IMR-90 (cell line): ENCODE results near the gene MAB21L4. TPM values are rescaled to one million over a fixed set of nuclear protein-coding genes. Genes with fewer than 3 reads are reported as not detected.

Experiments used
- ATAC-seq: fragments of 200-7000 bp; cut with Tn5 transposase; 2 replicates; pipeline ENCODE4 v1.9.1; 2020; ENCODE audit warnings: low read depth, mild to moderate bottlenecking, moderate library complexity
- BruUV-seq: library from RNA; stranded (reverse); fragments of 400-500 nt; replicated peaks from 2 replicates; lab custom pipeline; 2021; lab: Mats Ljungman, UMichigan
- CTCF ChIA-PET: fragments of 300-600 bp; formaldehyde crosslinking; extraction: SDS; loops from one replicate; lab custom pipeline; 2021; ENCODE audit warnings: antibody characterized with exemption; lab: Yijun Ruan, JAX
- POLR2A ChIA-PET: fragments of 300-600 bp; sonication (Branson Sonifier 250); formaldehyde crosslinking; loops from one replicate; lab custom pipeline; 2022; ENCODE audit warnings: antibody characterized with exemption; ENCODE audit not compliant: unreplicated experiment; lab: Charles Lee
- DNase-seq: peaks from one replicate; pipeline ENCODE4 v3.0.0; 2013
- H2AFZ ChIP-seq: replicated peaks from 2 replicates; pipeline ENCODE3; 2013; ENCODE audit warnings: low read length, mild to moderate bottlenecking; ENCODE audit not compliant: poor library complexity
- H2AK5ac ChIP-seq: 2 replicates; pipeline ENCODE4 v1.6.1; 2013; ENCODE audit warnings: low read depth, low read length, inconsistent platforms
- H2AK9ac ChIP-seq: replicated peaks from 2 replicates; pipeline ENCODE3; 2013; ENCODE audit warnings: mild to moderate bottlenecking, low read depth, low read length, moderate library complexity; ENCODE audit not compliant: poor library complexity
- H2BK120ac ChIP-seq: 2 replicates; pipeline ENCODE4 v1.6.1; 2013; ENCODE audit warnings: low read depth, low read length, inconsistent platforms
- H2BK15ac ChIP-seq: 3 replicates; pipeline ENCODE4 v1.6.1; 2013; ENCODE audit warnings: low read depth, low read length, inconsistent platforms
- H2BK20ac ChIP-seq: 2 replicates; pipeline ENCODE4 v1.6.1; 2013; ENCODE audit warnings: low read depth, mild to moderate bottlenecking, inconsistent platforms, low read length, moderate library complexity
- H2BK5ac ChIP-seq: 2 replicates; pipeline ENCODE4 v1.6.1; 2013; ENCODE audit warnings: mild to moderate bottlenecking, low read depth, low read length, inconsistent platforms; ENCODE audit not compliant: poor library complexity, severe bottlenecking
- H3K14ac ChIP-seq: replicated peaks from 2 replicates; pipeline ENCODE4 v1.6.1; 2013; ENCODE audit warnings: low read depth, low read length, inconsistent platforms
- H3K18ac ChIP-seq: 2 replicates; pipeline ENCODE4 v1.6.1; 2013; ENCODE audit warnings: low read depth, low read length, control low read depth
- H3K23ac ChIP-seq: 2 replicates; pipeline ENCODE4 v1.6.1; 2013; ENCODE audit warnings: low read depth, low read length, inconsistent platforms
- H3K27ac ChIP-seq: 2 replicates; pipeline ENCODE4 v1.5.1; 2013; ENCODE audit warnings: mild to moderate bottlenecking, control low read depth, low read length; ENCODE audit not compliant: insufficient read depth
- H3K27me3 ChIP-seq: 2 replicates; pipeline ENCODE4 v1.6.1; 2013; ENCODE audit warnings: low read length; ENCODE audit not compliant: control insufficient read depth, insufficient read depth
- H3K36me3 ChIP-seq: 2 replicates; pipeline ENCODE4 v1.6.1; 2013; ENCODE audit warnings: low read length, mixed read lengths; ENCODE audit not compliant: control insufficient read depth, insufficient read depth
- H3K4ac ChIP-seq: 2 replicates; pipeline ENCODE4 v1.6.1; 2013; ENCODE audit warnings: low read depth, low read length, inconsistent platforms
- H3K4me1 ChIP-seq: 2 replicates; pipeline ENCODE4 v1.6.1; 2013; ENCODE audit warnings: low read length, mixed read lengths; ENCODE audit not compliant: control insufficient read depth, insufficient read depth
- H3K4me2 ChIP-seq: 2 replicates; pipeline ENCODE4 v1.6.1; 2013; ENCODE audit warnings: low read depth, mild to moderate bottlenecking, control low read depth, low read length, moderate library complexity
- H3K4me3 ChIP-seq: 2 replicates; pipeline ENCODE4 v1.5.1; 2013; ENCODE audit warnings: low read depth, mild to moderate bottlenecking, control low read depth, low read length, moderate library complexity; ENCODE audit not compliant: insufficient read depth
- H3K56ac ChIP-seq: 2 replicates; pipeline ENCODE4 v1.6.1; 2013; ENCODE audit warnings: low read length, inconsistent platforms; ENCODE audit not compliant: insufficient read depth; ENCODE audit errors: extremely low read depth
- H3K79me1 ChIP-seq, 2 experiments: 2 replicates each; pipeline ENCODE4 v1.6.1; 2013; ENCODE audit warnings: low read length in 2 of 2, inconsistent platforms in 1 of 2, low read depth in 1 of 2
- H3K9ac ChIP-seq: 2 replicates; pipeline ENCODE4 v1.6.1; 2013; ENCODE audit warnings: low read depth, low read length, control low read depth
- H3K9me1 ChIP-seq: 2 replicates; pipeline ENCODE4 v1.6.1; 2013; ENCODE audit warnings: low read length, inconsistent platforms; ENCODE audit not compliant: insufficient read depth
- H3K9me3 ChIP-seq: 2 replicates; pipeline ENCODE4 v1.6.1; 2013; ENCODE audit warnings: low read length; ENCODE audit not compliant: control insufficient read depth, insufficient read depth
- H4K20me1 ChIP-seq: 2 replicates; pipeline ENCODE4 v1.6.1; 2013; ENCODE audit warnings: low read length, inconsistent platforms; ENCODE audit not compliant: insufficient read depth
- H4K5ac ChIP-seq: 2 replicates; pipeline ENCODE4 v1.6.1; 2013; ENCODE audit warnings: mild to moderate bottlenecking, low read depth, low read length, control low read depth
- H4K8ac ChIP-seq, 2 experiments: 2 replicates each; pipeline ENCODE4 v1.6.1; 2013; ENCODE audit warnings: low read depth in 2 of 2, low read length in 2 of 2, control low read depth in 1 of 2, inconsistent platforms in 1 of 2
- H4K91ac ChIP-seq: 2 replicates; pipeline ENCODE4 v1.6.1; 2013; ENCODE audit warnings: low read depth, low read length, inconsistent platforms; ENCODE audit not compliant: insufficient read depth
- BHLHE40 ChIP-seq: fragments of 150-350 bp; IDR thresholded peaks from 2 replicates; pipeline ENCODE4 v1.6.1; 2016; ENCODE audit warnings: mild to moderate bottlenecking, low read depth, low read length
- CEBPB ChIP-seq: IDR thresholded peaks from 2 replicates; pipeline ENCODE4 v1.6.1; 2012; ENCODE audit warnings: low read depth, low read length, improper control_type of control experiment
- CHD1 ChIP-seq: IDR thresholded peaks from 2 replicates; pipeline ENCODE4 v1.6.1; 2012; ENCODE audit warnings: low read depth, low read length, improper control_type of control experiment
- FOS ChIP-seq: fragments of 150-350 bp; IDR thresholded peaks from 2 replicates; pipeline ENCODE4 v1.6.1; 2016; ENCODE audit warnings: low read depth, low read length
- MAFK ChIP-seq: IDR thresholded peaks from 2 replicates; pipeline ENCODE4 v1.6.1; 2012; ENCODE audit warnings: low read depth, low read length, improper control_type of control experiment
- MAZ ChIP-seq: IDR thresholded peaks from 2 replicates; pipeline ENCODE4 v1.6.1; 2012; ENCODE audit warnings: low read depth, mild to moderate bottlenecking, low read length, improper control_type of control experiment, moderate library complexity, borderline replicate concordance
- MXI1 ChIP-seq: IDR thresholded peaks from 2 replicates; pipeline ENCODE4 v1.6.1; 2012; ENCODE audit warnings: low read depth, mild to moderate bottlenecking, low read length, moderate library complexity, borderline replicate concordance
- POLR2A ChIP-seq: IDR thresholded peaks from 2 replicates; pipeline ENCODE4 v1.6.1; 2012; ENCODE audit warnings: mild to moderate bottlenecking, low read depth, low read length
- RAD21 ChIP-seq: IDR thresholded peaks from 2 replicates; pipeline ENCODE4 v1.6.1; 2012; ENCODE audit warnings: low read length, improper control_type of control experiment
- RCOR1 ChIP-seq: IDR thresholded peaks from 2 replicates; pipeline ENCODE4 v1.6.1; 2012; ENCODE audit warnings: mild to moderate bottlenecking, low read length, improper control_type of control experiment; ENCODE audit not compliant: insufficient replicate concordance
- RFX5 ChIP-seq: IDR thresholded peaks from 2 replicates; pipeline ENCODE4 v1.8.0; 2012; ENCODE audit warnings: low read depth, mild to moderate bottlenecking, low read length, moderate library complexity
- SMC3 ChIP-seq: fragments of 150-350 bp; IDR thresholded peaks from 2 replicates; pipeline ENCODE4 v1.6.1; 2016; ENCODE audit warnings: low read depth, mild to moderate bottlenecking, antibody characterized with exemption, low read length, moderate library complexity
- WGBS, 2 experiments: methylation state at CpG; one replicate each; pipeline versions ENCODE4 v1.1.5 to v1.1.7; 2013; ENCODE audit warnings: missing lambda C conversion rate in 2 of 2; ENCODE audit not compliant: insufficient read length in 1 of 2; ENCODE audit errors: extremely low coverage in 2 of 2; 5-methylcytosine and 5-hydroxymethylcytosine counted together
- dilution Hi-C: fragments of 300-500 bp; cut with HindIII; formaldehyde crosslinking; loops from one replicate; pipeline ENCODE4 v1.14.3; 2018; ENCODE audit warnings: low sequenced_read_pairs; ENCODE audit not compliant: unreplicated experiment
- in situ Hi-C: fragments of 300-500 bp; cut with MboI; formaldehyde crosslinking; loops from 3 replicates; pipeline ENCODE4 v1.14.3; 2019; ENCODE audit warnings: low sequenced_read_pairs, inconsistent platforms, mixed read lengths
- intact Hi-C: fragments of 100-400 bp; cut with micrococcal nuclease; formaldehyde crosslinking; loops from 2 replicates; pipeline ENCODE4 v1.10.0; 2022
- polyA plus RNA-seq, 3 experiments: library from polyadenylated mRNA; depleted of rRNA; stranded (reverse); fragments of >200 nt; gene quantifications; 2 replicates each; pipeline ENCODE4 v1.2.3, GENCODE V29; 2012; ENCODE audit warnings: low replicate concordance in 1 of 3
- total RNA-seq: library from RNA; depleted of rRNA; stranded (reverse); fragments of >200 nt; gene quantifications from 2 replicates; pipeline ENCODE4 v1.2.3, GENCODE V29; 2012
- TF ChIP-seq, protein P1 (sequence below): fragments of 150-350 bp; IDR thresholded peaks from 2 replicates; pipeline ENCODE4 v1.6.1; 2017; ENCODE audit warnings: mild to moderate bottlenecking, antibody characterized with exemption, low read length, low read depth
- TF ChIP-seq, protein P2 (sequence below): fragments of 150-350 bp; IDR thresholded peaks from 2 replicates; pipeline ENCODE4 v1.6.1; 2016; ENCODE audit warnings: low read depth, mild to moderate bottlenecking, low read length, moderate library complexity, borderline replicate concordance
- TF ChIP-seq, protein P3 (sequence below): conservative IDR thresholded peaks from 2 replicates; pipeline ENCODE4 v1.5.1; 2012; ENCODE audit warnings: mild to moderate bottlenecking, low read depth, low read length, improper control_type of control experiment

The MAB21L4 gene
- total and polyA plus RNA-seq, 2 of the 4 experiments (the other 2 are of a cell fraction) = not detected

DNA sequence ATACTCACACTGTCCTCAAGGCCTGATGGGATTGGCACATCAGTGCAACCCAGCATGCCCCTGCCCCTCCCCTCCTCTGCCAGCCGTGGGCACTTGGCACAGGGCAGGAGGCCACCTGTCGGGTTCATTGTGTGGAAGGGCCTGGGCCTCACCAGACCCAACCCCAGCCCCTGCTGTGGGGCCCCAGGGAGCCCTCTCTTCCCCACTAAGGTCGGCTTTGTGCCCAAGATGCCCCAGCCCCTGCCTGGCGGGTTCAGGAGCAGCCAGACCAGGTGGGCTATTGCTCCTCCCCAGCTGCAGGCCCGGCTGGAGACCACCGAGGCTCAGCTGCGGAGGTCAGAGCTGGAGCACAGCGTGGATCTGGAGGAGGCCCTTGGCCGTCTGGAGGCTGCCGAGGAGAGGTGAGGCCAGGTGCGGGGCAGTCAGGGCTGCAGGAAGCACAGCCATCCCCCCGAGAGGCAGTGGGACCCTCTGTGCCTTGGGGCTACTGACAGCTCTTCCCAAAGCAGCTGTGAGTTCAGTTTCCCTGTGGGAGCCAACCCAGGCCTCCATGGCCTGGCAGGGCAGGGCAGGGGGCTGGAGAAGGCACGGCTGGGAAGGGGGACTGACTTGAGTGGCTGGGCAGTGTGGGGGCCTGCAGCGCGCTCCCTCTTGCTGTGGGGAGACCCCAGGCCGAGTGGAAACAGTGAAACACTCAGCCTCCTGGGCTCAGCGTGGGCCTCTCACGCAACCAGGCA, 26.5 kb upstream of the MAB21L4 start:
- POLR2A ChIA-PET = no interaction called here
- TF ChIP-seq CEBPB = no peak
- no peak for TF ChIP-seq MAZ
- TF ChIP-seq MXI1 = no peak
- TF ChIP-seq MAFK = no peak
- no peak for TF ChIP-seq CHD1
- TF ChIP-seq, protein P1, sequence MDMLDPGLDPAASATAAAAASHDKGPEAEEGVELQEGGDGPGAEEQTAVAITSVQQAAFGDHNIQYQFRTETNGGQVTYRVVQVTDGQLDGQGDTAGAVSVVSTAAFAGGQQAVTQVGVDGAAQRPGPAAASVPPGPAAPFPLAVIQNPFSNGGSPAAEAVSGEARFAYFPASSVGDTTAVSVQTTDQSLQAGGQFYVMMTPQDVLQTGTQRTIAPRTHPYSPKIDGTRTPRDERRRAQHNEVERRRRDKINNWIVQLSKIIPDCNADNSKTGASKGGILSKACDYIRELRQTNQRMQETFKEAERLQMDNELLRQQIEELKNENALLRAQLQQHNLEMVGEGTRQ = no peak
- TF ChIP-seq, protein P2, sequence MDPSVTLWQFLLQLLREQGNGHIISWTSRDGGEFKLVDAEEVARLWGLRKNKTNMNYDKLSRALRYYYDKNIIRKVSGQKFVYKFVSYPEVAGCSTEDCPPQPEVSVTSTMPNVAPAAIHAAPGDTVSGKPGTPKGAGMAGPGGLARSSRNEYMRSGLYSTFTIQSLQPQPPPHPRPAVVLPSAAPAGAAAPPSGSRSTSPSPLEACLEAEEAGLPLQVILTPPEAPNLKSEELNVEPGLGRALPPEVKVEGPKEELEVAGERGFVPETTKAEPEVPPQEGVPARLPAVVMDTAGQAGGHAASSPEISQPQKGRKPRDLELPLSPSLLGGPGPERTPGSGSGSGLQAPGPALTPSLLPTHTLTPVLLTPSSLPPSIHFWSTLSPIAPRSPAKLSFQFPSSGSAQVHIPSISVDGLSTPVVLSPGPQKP = no peak
- TF ChIP-seq FOS = no peak
- no peak for TF ChIP-seq SMC3
- TF ChIP-seq, protein P3, sequence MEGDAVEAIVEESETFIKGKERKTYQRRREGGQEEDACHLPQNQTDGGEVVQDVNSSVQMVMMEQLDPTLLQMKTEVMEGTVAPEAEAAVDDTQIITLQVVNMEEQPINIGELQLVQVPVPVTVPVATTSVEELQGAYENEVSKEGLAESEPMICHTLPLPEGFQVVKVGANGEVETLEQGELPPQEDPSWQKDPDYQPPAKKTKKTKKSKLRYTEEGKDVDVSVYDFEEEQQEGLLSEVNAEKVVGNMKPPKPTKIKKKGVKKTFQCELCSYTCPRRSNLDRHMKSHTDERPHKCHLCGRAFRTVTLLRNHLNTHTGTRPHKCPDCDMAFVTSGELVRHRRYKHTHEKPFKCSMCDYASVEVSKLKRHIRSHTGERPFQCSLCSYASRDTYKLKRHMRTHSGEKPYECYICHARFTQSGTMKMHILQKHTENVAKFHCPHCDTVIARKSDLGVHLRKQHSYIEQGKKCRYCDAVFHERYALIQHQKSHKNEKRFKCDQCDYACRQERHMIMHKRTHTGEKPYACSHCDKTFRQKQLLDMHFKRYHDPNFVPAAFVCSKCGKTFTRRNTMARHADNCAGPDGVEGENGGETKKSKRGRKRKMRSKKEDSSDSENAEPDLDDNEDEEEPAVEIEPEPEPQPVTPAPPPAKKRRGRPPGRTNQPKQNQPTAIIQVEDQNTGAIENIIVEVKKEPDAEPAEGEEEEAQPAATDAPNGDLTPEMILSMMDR = no peak
- TF ChIP-seq BHLHE40 = no peak
- TF ChIP-seq RFX5 = no peak
- TF ChIP-seq RAD21 = no peak
- no peak for TF ChIP-seq RCOR1
- TF ChIP-seq POLR2A = no peak

More for the DNA sequence above, 26.5 kb upstream of the MAB21L4 start:
- intact Hi-C loops (no loop called here), in situ Hi-C loops (no loop called here), dilution Hi-C loops (no loop called here)
- peak overlapping the region; percentile 93 for H4K91ac ChIP-seq
- H2BK120ac ChIP-seq = peak overlapping the region; percentile 96
- peak overlapping the region; percentile 74; the same call in 1 of the 2 replicates for H3K18ac ChIP-seq
- peak overlapping the region; percentile 74 to 83; a peak in 3 of 4 replicates for H4K8ac ChIP-seq
- H3K4me2 ChIP-seq = no peak overlapping the region
- H2BK20ac ChIP-seq = peak overlapping the region; percentile 86
- peak overlapping the region; percentile 78; the same call in 1 of the 2 replicates for H3K27ac ChIP-seq
- peak overlapping the region; percentile 98 for H3K4ac ChIP-seq
- peaks cover 29% of the 10 kb centered on the region for H3K4me1 ChIP-seq
- H3K27me3 ChIP-seq = no peaks in the 10 kb centered on the region
- peak overlapping the region; percentile 99 for H2AK5ac ChIP-seq
- H2AFZ ChIP-seq = peak overlapping the region; percentile 46
- peak overlapping the region; percentile 96 for H2AK9ac ChIP-seq
- no peak overlapping the region for H3K23ac ChIP-seq
- 0 out of 2 replicates have a peak overlapping the region, but pooled peaks have one; percentile 55 for H3K14ac ChIP-seq
- no peak overlapping the region for H3K4me3 ChIP-seq
- H3K79me1 ChIP-seq = no peaks in the 10 kb centered on the region
- peak overlapping the region; percentile 93 for H2BK5ac ChIP-seq
- H2BK15ac ChIP-seq = peak overlapping the region; percentile 85; the same call in 2 of the 3 replicates
- peaks cover 16% of the 10 kb centered on the region for H3K9me1 ChIP-seq
- CTCF ChIA-PET = no interaction called here
- H3K9ac ChIP-seq = no peak overlapping the region
- WGBS, 2 experiments = 80% methylated on average over 8 of the region's 18 CpGs; no CpG with 5 or more reads in 1 of the 2 experiments
- no peaks in the 10 kb centered on the region for H4K20me1 ChIP-seq
- ATAC-seq = no peak
- no peaks in the 10 kb centered on the region for H3K36me3 ChIP-seq
- H3K56ac ChIP-seq = no peak overlapping the region
- no TSS peak for BruUV-seq
- peak overlapping the region; percentile 83; the same call in 1 of the 2 replicates for H4K5ac ChIP-seq
- no peak for DNase-seq
- no peaks in the 10 kb centered on the region for H3K9me3 ChIP-seq
